Measurements from ENCODE around the gene TNFAIP8L3.

Gene TNFAIP8L3

DNA sequence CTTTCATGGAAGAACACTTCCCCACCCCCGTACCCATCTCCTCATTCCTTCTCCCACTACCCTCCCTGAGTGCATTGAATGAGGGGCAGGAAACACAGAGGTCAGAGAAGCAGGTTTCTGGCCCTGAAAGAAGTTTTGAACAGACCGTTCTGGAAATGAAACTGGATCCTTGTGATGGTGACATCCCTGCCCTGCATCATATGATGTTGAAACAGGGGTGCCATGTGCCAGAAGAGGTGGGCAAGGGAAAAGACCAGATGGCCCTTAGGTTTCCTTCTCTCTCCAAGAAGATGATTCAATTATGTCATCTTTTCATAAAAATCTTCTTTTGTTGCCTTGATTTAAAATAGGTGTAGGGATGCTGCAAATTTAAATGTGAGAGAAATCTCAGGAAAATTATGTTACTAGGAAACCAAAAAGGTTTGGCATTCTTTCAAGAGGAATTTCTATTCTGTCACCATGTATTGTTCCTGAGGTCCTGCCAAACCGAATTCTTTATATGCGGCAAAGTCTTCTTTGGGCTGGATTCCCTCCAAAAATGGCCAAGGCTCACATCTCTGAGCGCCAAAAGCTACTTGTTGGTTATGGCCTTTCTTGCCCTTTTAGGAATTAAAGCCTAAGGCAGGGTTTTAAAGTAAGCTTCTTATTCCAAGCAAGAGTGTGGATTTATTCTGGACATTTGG is 19.9 kb upstream of the TNFAIP8L3 start:
- no peak for DNase-seq

DNA sequence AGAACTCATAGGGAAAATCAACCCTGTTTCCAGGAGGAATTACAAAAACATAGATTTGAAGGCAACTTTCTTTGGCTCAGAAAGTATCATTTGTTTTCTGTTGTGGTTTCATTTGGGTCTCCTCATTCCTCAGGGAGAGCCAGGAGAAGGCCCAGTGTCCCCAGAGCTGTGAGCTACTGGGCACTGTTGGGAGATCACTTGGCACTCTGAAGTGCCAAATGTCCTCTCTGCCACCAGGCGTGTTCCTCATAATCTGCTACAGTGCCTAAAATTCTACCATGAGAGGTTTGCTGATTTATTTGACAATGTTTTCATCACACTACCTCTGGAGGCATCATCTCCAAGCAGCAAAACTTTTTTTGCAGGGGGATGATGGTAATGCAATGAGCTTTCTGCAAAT is 17.4 kb upstream of the TNFAIP8L3 start:
- DNase-seq = no peak

DNA sequence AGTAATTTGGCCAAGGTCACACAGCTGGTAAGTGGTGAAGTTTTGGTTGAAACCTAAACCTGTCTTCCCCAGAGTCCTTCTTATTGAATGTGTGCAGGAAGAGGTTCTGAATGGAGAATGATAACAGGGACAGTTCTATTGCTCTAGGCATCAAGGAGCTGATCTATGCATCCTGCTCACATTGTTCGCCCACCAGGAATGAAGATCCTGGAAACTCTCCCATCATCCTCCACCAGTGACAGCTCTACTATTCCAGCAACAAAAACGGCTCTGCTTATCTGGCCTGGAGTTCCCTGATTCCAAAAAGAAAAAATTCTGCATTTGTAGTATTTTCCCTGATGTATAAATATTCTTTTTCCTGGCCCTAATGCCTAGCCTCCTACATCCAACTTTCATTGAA is 16.4 kb upstream of the TNFAIP8L3 start:
- no peak for DNase-seq

DNA sequence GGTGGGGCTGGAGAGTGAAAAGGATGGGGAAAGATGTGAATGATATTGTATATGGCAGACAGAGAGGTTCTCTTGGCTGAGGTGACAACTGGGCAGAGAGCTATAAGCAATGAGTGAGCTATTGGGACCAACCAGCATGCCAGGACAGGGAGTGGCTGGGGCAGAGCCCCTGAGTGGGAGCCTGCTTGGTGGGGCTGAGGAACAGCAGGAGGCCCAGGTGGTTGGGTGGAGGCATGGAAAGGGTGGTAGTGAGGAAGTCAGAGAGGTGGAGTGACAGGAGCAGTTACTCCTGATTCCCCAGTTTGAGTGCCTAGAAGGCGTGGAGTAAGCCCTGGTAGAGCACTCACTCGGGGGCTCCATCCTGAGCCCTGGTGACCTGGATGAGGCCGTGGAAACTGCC is 15.5 kb upstream of the TNFAIP8L3 start:
- no peak for DNase-seq

DNA sequence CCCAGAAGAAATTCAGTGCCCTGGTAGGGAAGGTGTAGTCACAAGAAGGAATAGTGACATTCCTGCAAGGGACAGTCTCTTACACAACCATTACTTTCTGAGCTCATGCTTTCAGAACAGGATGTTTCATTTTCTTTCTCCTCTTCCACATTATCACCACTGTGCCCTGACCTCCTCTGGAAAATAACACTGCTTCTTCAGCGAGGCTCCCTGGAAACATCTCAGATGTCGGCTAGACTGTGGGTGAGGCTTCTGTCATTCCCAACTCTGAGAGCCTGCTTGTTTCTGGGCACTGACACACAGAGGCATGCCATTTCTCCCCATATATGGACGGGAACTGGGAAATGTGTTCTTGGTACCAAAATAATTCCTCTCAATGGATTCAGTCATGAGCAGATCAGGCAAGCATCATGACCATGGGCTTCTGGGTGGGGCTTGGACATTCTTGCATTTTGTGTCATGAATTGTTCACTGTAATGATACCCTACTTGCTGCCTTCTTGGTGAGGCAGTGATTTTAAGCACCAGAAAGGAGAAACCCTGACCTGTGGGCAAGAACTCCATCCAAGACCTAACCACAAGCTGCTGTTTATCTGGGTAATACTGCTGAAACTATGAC is 14.3 kb upstream of the TNFAIP8L3 start:
- no peak for DNase-seq

DNA sequence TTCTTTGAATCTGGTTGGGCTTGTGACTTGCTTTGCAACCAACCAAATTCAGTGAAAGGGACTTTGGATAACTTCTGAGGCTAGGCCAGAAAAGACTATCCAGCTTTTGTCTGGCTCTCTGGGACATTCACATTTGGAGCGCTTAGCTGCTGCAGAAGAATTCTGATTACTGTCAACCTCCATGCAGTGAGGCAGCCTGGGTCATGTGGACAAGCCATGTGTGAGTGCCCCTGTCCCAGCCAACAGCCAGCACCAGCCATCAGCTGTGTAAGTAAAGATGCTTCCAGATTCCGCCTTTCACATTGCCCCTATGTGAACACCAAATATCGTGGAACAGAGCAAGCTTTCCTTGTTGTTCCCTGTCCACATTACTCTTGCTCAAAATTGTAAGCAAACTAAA is 12.9 kb upstream of the TNFAIP8L3 start:
- DNase-seq = no peak

DNA sequence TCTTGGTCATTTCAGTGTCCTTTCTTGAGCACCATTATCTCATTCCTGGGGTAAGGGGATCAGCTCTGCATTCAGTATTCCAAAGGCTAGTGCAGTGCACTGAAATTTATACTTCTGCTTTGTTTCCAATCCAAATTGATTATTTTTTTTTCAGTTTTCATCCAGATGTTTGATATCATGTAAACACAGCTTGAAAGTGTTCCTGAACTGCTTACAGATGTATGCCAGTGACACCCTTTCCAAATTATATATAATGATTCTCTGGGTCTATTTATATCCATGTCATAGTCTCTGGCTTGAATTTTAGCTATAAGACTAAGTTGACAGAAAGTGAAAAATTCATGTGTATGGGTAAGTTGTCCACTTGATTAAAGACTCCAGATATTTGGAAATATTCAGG is 11.8 kb upstream of the TNFAIP8L3 start:
- DNase-seq = no peak

DNA sequence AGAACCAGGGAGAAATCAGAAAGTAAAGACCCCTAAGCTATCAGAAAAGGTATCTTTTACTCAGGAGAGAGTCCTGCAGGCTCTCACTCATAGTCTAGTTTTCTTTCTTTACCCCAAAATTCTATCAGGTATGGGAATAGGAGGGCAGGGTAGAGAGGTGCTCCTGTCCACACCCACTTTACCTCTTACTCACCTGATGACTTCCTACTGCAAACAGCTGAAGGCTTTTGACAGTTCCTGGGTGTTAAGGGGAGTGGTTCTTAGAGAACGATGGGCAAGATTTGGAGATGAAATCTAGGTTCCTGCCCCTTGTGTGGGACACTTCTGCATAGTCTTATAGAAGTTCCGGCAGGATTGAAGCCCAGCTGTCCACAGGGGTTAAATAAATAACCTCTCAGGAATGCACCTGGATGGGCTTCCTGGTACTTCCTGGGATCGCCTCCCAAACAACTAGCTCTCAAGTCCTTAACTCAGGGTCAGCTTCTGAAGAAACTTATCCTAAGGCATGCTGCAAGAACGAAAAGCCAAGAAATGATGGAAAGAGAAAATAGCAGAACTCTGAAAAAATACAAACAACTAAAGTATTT is 10.8 kb upstream of the TNFAIP8L3 start:
- no peak for DNase-seq

DNA sequence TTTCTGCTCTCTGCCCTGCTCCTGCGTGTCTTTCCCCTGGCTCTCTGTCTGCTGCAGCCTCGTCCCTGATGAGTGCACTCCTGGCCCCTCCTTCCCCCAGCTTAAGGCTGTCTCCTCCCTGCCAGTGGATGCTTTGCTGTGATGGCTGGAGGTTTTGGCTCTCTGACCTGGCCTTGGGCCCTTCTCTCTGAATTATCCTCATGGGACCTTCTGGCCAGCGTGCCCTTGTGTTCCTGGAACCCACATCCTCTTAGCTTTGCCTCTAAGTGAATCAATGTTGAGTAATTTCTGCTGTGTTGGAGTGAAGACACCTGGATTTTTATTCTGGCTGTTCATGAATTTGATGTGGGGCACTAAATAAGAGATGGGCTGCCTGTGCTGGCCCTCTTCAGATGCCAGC is 9.8 kb upstream of the TNFAIP8L3 start:
- no peak for DNase-seq

DNA sequence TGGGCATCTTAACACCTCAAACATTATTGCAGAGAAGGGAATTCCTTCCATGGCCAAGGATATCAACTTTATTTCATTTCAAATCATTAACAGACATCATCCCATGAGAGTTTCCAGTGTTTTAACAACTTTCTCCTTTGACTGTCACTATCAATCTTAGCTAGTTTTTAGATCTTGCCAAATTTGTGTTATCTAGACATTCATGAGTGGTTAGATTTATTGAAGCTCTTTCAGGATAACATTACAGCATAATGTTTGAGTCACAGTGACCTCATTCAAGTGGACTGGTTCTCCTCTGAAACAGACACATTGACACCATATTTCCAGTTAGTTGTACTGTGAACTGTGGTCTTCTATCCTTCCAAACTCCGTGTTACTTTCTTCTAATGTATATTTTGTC is 8.6 kb upstream of the TNFAIP8L3 start:
- DNase-seq = no peak

DNA sequence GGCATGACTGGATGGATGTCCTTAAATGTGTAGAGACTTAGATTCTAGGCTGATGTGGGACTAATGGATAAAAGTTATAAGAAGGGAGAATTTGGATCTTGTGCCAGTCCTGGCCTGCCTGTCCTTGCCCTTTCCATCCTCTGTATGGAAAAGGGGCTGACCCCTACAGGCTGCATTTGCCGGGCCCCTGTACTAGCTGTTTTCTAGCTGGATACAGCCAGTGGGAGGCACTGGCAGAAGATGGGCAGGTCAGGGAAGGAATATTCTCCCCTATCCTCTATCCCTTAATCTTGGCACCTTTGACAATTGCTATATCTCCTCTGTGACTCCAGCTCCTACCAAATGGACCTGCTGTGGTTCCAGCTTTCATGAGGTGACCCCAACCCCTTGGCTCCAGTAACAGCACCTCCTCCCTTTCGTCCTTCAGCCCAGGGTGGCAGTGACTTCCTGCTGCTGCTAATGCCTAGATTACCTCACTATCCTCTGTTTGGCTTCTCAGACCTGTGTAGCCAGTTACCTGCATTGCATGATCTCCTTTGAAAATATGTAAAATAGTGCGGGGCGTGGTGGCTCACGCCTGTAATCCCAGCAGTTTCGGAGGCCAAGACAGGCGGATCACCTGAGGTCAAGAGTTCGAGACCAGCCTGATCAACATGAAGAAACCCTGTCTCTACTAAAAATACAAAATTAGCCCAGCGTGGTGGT is 6.2 kb upstream of the TNFAIP8L3 start:
- no peak for DNase-seq

DNA sequence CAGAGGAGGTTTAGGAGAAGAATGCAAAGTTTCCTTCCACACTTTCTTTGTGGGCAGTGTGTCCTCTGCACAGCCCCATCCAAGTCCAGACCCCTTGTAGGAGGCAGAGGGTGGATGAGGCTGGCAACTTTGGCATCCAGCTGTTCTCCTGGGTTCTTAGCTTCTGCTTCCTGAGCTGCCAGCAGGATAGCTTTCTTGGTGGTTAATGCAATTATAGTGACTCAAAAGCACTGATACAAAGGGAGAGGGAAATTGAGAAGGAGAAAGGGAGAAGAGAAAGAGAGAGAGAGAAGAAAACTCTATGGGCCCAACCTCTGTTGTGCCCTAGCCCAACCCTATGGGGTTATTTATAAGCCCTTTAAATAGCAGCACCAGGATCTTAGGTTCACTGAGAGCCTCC is 4.5 kb upstream of the TNFAIP8L3 start:
- DNase-seq = no peak

DNA sequence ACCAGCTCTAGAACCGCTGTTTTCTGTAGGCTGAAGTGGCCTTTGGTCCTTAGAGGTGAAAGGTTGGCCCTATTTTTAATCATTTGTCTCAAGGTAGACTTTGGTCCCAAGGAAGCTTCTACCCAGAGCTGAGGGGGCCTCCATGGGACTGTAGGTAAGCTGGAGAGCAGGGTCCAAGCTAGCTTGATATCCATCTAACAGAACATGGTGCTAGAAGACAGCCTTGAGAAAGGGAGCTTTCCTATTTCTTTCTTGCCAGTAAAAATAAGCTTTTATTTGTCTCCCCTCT is 3.6 kb upstream of the TNFAIP8L3 start:
- DNase-seq = no peak

DNA sequence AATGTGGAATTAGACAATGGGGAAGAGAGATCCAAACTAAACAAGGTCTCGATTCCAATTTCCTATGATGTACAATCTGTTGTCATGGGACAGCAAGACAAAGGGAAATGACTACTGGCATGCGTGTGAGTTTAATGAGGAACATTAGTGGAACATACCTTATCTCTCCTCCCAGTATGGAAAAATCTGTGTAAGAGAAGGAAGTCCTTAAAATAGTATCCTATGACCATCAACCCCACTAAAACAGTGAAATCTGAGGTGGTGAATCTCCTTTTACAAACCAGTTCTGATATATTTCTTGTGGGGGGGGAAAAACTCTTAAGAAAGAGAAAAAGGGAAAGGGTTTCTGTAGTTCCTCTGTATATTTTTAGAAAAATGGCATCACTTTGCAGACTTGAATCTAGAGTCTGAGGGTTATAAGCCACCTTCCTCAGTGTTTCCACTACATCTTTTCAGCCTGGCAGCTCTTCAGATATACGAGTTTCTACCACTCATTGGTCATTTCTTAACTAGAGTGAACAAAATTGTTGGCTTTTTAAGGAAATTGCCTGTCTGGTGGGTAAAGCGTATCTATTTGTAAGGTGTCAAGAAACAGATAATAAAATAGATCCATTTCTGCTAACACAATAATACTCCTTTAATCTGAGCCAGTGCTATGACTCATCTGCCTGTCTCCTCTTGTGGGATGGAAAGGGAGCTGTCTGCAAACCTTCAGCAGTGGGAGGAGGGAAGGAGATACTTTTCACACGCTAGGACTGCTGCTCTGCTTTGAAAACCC is 3.0 kb upstream of the TNFAIP8L3 start:
- no peak for DNase-seq

DNA sequence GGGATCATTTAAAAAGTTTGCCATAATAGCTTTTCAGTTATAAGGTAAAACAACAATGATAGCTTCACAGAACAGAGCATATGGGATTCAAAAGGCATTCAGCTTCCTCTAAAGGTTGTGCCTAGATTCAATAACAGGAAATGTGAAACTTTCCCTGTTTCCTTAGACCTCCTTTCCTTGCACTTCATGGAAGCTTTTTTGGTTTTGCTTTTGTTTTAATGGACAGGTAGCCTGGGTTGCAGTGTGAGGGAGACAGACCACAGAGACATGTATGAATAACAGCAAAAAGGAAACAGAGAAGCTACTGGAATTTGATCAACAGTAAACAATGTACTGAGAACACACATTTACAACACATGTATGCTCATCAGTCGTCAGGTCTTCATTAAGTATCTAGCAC is 2.3 kb upstream of the TNFAIP8L3 start:
- no peak for DNase-seq

DNA sequence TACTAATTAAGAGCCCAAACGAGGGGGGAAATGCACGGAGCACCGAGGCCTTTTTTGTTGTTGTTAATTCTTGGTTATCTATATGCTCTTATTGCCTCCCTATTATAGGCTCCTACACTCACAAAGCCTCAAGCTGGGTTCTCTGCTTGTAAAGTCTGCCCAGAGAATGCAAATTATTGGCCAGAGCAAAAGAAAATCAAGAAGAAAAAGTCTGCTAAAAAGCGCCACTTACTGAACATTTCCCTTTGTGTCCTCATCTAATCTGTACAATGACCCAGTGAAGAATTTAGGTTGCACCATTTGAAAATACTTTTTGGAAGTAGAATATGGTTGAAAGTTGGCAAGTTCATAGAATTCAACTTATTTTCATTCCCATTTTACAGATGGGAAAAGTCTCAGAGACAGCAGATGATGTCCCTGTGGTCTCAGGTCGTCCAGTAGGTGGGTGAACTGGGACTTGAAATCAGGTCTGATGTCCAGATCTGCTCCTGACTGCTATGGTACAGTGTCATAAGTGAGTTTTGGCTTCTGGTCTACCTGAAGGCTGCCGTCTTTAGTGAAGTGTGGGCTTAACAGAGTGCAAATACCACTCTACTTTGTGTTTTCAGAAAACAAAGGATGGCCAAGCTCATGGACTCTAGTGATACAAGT is 1.1 kb upstream of the TNFAIP8L3 start:
- DNase-seq = no peak

DNA sequence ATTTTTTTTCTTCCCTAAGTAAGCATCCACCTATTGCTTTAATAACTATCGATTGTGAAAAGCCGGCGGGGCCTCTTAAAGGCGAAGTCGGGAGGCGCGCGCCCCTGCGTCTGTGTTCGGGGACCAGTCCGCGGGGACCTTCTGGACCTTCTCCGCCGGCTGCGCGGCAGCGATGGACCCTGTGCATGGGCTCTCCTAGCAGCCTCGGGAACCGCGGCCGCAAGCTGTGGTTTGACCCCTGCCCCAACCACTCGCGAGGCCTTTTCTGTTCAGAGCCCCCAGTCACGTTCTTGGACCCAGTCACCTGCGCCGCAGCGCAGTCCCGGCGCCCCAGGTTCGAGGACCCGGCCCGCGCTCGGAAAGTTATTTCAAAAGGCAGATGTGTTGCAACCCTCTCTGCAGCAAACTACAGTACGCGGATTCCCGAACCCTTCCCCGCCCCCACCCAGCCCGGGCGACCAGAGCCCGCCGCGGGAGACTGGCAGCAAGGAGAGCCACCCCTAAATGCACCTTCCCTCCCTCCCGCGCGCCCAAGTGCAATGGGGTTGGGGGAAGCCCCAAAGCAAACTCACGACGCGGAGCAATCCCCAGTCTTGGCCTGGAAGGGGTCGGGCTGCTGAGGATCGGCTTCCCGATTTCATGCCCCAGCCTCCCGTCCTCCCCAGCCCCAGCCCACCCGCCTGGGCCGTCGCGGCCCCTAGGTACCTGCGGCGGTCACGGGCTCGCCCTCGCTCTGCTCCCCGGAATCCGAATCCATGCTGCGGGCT is 684 bp downstream of the TNFAIP8L3 start:
- DNase-seq = no peak

DNA sequence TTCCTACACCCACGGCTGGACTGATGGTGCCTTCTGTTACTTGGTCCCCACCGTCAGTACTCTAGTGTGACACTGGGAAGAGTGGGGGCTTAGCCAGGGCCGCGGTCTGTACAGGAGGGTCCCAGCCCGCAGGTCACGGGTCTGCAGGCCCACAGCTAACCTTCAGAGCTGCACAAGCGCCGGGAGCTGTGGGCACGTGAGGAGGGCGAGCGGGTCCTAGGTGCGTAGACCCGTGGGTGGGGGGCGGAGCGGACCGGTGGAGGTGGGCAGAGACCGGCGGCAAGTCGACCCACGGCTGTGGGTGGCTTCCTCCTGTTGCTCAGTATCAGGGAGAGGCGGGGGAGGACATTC is 1.2 kb downstream of the TNFAIP8L3 start:
- DNase-seq = no peak

DNA sequence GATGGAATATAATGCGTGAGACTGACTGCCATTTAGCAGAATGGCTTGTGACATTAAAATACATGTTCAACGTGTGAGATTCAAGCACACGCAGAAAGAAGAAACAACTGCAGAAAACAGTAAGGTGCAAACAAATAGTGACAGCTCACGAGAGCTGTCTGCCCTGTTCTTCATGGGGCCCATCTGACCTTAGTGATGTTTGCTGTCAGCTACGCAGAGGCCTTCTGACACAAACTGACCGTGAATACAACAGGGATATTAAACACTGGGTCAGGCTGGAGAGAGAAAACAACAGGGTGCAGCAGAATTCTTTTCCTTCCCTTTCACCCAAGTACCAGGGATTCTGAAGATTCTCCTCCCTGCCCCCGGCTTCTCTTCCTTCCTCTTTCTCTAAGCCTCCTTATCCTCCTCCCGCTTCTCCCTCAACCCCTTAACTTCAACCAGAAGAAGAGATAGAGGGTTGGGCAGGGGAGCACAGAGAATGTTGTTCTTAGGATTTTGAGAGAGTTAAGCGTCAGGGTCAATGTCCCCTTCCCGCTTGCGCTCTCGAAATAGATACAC is 2.1 kb downstream of the TNFAIP8L3 start:
- no peak for DNase-seq

DNA sequence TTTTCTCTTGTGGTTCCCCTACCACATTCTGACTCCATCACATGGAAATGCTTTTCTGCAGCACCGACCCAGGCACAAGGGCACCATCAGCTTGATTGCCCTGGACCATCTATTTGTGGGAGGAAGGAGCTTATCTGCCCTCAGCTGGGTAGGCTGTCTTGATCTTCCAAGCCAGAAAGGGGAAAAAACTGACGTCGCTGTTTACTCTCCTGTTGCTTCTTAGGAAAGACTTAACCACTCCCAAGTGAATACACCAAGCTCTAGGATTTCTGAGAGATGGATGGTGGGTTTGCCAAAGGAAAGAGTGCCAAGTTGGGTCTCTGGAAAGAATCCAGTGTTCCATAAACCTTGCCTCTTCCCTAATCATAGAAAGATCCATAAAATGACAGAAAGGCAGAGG is 4.0 kb downstream of the TNFAIP8L3 start:
- DNase-seq = no peak

DNA sequence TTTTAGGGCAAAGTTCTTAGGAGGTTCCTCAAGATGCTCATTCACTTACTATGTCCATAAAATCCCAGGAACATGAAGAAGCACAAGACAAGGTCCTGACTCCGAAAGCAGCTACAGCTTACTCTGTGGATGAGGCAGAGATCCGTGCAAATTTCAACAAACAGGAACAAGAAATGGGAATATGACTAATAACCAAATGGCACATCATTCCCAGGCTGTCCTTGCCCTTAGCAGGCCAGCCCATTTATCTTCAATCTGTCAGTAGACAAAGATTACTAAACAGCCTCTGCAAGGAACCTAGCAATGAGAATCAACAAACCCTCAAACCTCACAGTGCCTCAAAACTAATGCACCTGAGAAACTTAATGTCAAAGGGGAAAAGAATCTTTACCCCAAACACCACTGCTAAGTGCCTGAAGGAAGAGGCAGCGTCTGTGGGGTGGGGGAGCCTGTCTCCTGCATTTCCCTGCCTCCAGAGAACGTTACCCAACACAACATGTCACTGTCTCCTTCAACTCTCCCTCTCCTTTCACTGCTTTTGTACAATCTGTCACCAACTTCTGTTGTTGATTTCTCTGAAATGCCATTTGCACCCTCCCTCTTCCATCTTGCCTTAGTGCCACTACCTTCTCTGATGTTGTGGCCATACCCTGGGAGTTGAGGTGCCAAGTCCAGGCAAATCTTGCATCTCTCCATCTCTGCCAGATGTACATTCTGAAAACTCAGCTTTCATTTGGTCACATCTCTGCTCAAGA is 4.8 kb downstream of the TNFAIP8L3 start:
- no peak for DNase-seq
